Measurements from ENCODE around the gene ANKRD27.
"Not testable (repeated sequence)": the region's sequence is repeated elsewhere in the genome, so short reads cannot be mapped to it uniquely, and the experiment has no call there.

Gene ANKRD27
- total RNA-seq, result 22.9 to 44.9 (median 35.7) reads per million in 17 experiments

- DNase-seq, result peak; percentile 99 to 100 (median 100)
Measured at GRCh38 chr19:32674931-32675719, at the start of gene ANKRD27. Gene ANKRD27, minus strand, starts transcription at chr19:32675180. Its CDS starts 16,165 bp downstream, at chr19:32659015.

DNA sequence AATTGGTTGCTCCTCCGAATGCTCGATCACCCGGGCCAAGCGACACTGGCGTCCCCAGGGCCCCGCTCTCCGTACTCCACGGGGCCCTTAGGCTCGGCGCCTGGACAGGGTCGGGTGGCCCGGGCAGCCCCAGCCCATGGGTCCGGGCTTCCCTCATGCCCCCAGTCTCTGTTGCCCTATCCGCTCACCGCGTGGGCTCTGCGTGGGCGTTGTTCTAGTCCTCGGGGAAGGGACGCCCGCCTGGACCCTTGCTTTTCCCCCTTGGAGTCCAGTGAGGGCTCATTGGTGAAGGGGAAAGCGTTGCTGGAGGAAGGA lies 45.9 kb upstream of the ANKRD27 start:
- DNase-seq, result no peak

- DNase-seq, result no peak
Measured at GRCh38 chr19:32720216-32720935, 45.4 kb upstream of the ANKRD27 start.

DNA sequence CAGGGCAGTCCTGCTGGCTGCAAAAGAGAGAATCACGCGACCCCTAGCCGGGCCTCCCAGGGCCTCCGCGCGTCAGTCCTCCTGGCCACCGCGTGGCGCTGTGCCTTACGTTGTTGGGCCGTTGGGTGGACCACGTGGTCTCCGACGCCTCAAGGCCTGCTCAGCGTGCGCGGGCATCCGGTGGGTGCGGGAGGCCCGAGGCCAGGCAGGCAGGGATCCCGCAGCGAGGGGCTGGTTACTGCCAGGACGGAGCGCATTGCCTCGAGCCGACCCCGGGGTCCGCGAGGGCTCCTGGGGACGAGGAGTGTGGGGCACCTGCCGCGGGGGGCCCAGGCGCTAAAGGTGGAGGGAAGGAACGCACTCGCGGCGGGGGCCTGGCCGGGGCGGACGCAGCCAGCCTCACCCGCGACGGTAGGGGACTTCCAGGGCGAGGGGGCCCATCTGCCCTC lies 44.7 kb upstream of the ANKRD27 start, which contains the start of gene TDRD12:
Gene TDRD12, plus strand, starts transcription at position 157 of the 449 bp plus-strand sequence. CDS start 306 bp downstream, outside the sequence.
- no peak for DNase-seq

DNA sequence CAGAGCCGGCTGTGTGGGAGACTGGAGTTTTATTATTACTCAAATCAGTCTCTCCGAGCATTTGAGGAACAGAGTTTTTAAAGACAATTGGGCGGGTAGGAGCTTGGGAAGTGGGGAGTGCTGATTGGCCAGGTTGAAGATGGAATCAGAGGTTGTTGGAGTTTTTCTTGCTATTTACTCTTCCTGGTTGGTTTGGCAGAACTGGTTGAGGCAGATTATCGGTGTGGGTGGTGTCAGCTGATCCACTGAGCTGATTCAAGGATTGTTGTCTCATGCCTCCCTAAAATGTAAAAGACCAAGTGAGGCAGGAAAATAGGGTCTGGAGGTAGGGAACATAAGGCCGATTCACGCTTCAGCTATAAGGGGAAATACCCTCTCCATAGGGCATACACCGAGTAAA lies 43.3 kb upstream of the ANKRD27 start:
- DNase-seq, result no peak

- no peak for DNase-seq
Measured at GRCh38 chr19:32717496-32717895, 42.5 kb upstream of the ANKRD27 start.

- DNase-seq, result not testable (repeated sequence)
Measured at GRCh38 chr19:32716203-32716602, 41.2 kb upstream of the ANKRD27 start.

DNA sequence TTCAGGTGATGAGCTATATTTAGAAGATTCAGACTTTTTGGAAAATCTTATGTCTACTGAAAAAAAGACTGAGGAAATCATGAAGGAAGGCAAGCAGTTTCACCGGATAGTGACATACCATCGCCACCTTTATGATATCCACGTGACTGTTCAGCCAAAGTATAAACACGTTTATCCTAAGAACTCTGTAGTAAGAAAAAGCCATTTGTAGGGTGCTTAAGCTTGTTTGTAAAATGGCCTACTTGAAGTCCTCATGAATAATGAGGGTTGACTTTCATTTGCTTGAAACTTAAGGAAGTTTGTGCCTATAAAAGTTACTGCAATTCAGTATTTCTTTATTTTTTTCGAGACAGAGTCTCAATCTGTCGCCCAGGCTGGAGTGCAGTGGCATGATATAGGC lies 36.8 kb upstream of the ANKRD27 start:
- DNase-seq, result no peak

GRCh38 chr19:32709032-32709431 lies 34.1 kb upstream of the ANKRD27 start:
- DNase-seq, result no peak

GRCh38 chr19:32708457-32708856 lies 33.5 kb upstream of the ANKRD27 start:
- DNase-seq, result no peak

DNA sequence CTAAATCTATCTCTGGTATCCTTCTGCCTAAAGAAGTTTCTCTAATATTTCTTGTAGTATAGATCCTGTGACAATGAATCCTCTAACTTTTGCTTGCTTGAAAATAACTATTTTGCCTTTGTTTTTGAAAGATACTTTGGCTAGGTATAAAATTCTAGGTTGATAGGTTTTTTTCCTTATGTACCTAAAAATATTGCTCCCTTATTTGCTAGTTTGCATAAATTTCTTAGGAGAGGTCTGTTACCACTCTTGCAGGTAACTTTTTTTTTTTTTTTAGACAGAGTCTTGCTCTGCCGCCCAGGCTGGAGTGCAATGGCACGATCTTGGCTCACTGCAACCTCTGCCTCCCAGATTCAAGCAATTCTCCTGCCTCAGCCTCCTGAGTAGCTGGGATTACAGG lies 29.0 kb upstream of the ANKRD27 start:
- not testable (repeated sequence) for DNase-seq

DNA sequence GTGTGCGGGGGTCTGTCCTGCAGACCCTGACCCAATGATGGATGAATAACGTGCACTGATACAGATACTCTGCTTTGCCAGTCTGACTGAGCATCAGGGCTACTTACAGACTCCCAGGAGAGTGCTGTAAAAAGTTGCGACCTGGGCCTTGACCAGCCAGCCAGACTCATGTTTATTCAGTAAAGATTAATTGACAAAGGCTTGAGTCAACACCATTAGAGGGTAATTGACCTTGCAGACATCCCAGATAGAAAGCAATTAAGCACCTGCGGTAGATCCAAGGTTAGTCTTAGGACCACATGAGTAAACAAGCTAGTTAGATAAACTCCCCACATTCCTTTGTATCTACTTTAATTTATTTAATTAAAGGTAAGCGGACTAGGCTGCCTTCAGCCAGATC lies 27.0 kb upstream of the ANKRD27 start:
- no peak for DNase-seq

- not testable (repeated sequence) for DNase-seq
Measured at GRCh38 chr19:32700129-32700528, 25.1 kb upstream of the ANKRD27 start.

DNA sequence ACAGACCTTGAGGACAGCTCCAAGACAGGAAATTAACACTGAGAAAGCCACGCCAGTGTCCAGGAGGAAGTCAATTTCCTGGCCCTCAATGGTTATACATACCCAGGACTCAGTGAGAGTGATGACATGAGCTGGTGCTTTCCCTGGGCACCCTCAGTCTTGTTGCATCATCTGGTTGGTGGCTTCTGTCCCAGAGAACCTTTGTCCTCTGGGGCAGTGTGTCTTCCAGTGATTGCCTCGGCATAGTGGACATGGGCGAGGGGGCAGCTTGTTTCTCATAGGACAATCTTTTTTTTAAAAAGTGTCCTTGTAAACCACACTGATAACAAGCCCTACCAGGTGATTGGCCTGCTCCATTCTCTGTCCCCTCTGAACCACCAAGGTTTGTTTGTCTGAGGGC lies 21.8 kb upstream of the ANKRD27 start:
- DNase-seq, result peak; percentile 66 to 77 (median 74)

GRCh38 chr19:32695506-32695905 lies 20.5 kb upstream of the ANKRD27 start:
- peak; percentile 54 to 77 (median 74) for DNase-seq

GRCh38 chr19:32694851-32695250 lies 19.9 kb upstream of the ANKRD27 start:
- DNase-seq, result peak in 1 of 4 experiments; percentile 13

DNA sequence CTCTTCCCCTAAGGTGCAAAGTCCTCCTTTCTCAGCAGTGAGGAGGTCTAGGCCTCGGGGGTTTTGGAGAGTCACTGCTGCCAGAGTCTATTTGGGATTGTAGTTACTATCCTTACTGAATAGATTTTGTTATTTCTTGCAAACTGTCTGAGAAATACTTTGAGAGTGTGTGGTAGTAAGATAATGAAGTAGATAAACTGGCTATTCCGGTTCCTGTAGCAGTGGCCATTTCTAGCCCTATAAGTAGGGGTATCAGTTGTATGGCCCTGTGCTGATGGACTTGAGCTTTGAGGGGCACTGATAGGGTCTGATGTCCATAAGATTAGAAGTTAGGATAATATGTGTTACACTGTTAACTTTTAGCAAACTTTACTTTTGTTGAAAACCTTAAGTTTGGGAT lies 19.3 kb upstream of the ANKRD27 start:
- not testable (repeated sequence) for DNase-seq

DNA sequence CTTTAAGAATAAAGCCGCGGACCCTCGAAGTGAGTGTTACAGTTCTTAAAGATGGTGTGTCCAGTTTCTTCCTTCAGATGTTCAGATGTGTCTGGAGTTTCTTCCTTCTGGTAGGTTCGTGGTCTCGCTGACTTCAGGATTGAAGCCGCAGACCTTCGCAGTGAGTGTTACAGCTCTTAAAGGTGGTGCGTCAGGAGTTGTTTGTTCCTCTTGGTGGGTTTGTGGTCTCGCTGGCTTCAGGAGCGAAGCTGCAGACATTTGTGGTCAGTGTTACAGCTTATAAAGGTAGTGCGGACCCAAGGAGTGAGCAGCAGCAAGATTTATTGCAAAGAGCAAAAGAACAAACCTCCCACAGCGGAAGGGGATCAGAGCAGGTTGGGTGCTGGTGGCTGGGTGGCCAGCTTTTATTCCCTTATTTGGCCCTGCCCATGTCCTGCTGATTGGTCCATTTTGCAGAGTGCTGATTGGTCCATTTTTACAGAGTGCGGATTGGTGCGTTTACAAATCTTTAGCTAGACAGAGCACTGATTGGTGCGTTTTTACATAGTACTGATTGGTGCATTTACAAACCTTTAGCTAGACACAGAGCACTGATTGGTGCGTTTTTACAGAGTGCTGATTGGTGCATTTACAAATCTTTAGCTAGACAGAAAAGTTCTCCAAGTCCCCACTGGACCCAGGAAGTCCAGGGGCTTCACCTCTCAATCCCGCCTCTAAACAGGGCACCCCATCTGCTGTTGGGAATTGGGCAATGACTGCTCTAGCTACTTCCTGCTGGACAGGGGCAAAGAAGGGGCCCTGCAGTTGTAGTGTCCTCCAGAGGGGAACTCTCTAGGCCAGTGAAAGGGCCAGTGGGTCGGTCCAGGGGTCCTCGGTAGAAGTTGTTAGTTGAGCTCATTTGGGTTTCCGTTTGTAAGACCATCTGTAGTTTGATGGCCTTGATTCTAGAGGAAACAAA lies 18.4 kb upstream of the ANKRD27 start:
- DNase-seq, result peak; percentile 39 to 58 (median 51)

- peak in 3 of 4 experiments; percentile 14 to 20 (median 19) for DNase-seq
Measured at GRCh38 chr19:32692727-32693061, 17.7 kb upstream of the ANKRD27 start.

DNA sequence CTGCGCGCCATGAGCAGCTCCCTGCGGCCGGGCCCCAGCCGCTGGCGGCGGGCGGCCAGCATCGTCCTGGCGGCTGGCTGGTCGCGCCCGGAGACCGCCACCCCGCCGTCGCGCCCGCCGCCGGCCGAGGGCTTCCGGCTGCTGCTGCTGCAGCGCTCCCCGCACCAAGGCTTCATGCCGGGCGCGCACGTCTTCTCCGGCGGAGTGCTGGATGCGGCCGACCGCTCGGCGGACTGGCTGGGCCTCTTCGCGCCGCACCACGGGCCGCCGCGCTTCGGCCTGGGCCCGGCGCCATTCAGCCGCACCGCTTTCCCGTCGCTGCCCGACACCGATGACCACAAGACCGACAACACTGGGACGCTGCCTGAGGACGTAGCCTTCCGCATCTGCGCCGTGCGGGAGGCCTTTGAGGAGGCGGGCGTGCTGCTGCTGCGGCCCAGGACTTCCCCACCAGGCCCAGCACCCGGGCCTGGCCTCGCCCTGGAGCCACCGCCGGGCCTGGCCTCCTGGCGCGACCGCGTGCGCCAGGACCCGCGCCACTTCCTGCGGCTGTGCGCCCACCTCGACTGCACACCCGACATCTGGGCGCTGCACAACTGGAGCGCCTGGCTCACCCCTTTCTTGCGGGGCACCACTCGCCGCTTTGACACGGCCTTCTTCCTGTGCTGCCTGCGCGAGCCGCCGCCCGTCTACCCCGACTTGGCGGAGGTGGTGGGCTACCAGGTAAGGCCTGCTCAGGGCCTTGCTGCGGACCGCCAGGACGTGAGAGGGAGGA lies 17.2 kb upstream of the ANKRD27 start:
- peak; percentile 89 to 94 (median 92) for DNase-seq

DNA sequence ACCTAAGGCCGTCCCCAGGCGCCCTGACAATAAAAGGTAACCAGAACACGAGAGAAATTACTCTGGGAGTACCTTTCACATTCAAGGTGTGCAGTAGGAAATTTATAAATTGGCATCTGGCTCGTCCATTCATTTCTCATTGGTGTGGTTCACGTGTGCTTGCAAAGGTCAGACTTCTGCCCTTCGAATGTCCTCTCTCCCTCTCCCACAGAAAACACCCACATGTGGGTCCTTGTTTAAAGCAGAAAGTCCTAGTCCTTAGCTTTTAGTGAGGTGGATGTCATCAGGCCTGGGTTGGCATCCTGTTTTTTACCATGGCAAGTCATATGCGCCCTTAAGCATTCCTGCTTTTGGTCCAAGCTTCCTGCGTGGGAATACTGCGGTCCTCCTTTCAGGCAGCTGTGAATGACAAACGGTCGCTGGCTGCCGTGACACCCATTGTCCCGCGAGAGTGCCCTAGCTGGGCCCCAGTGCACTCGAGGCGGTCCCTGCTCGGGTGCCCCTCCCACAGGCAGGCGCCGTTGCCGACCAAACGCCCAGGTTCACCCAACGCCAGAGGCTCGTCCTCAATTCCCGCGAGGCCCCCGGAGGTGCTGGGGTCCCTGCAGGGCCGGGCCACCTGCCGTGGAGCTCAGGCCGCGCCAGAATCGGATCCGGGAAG lies 16.4 kb upstream of the ANKRD27 start, which contains the start of gene NUDT19:
Gene NUDT19, plus strand, starts transcription at position 531 of the 661 bp plus-strand sequence. CDS start 140 bp downstream, outside the sequence.
- peak; percentile 84 to 92 (median 90) for DNase-seq
